COR-L47 (cell line): ENCODE results near the gene SLC13A3.

Experiments
- DNase-seq: peaks from one replicate; lab custom pipeline; 2025; lab: John Stamatoyannopoulos, UW

Gene SLC13A3

GRCh38 chr20:46605181-46605580 is 46.1 kb downstream of the SLC13A3 start:
- no peak for DNase-seq

DNA sequence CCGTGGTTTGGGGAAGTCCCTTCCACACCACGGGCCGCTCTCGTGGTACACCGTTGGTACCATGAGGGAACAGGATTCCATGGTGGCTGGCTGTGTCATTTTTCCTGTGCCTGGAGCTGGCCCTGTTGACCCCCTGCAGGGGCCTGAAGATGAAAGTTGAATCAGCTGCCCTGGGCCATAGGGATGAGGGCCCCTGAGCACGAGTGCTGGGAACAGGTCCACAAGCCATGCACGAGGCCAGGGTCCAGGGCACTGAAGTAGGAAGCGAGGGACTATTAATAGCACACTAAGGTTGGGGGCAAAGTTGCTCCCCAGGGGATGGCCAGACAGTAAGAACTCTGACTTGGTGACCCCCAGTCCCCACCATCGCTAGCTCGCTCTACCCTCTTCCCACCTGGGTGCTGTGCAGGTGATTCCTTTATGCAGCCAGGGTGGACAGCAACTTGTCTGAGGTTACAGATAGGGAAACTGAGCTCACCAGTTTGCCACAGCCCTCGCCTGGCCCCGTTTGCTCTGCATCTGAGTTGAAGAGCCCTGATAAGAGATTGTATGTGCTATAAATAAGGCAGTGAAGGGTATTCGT is 46.6 kb downstream of the SLC13A3 start:
- DNase-seq, result no peak

DNA sequence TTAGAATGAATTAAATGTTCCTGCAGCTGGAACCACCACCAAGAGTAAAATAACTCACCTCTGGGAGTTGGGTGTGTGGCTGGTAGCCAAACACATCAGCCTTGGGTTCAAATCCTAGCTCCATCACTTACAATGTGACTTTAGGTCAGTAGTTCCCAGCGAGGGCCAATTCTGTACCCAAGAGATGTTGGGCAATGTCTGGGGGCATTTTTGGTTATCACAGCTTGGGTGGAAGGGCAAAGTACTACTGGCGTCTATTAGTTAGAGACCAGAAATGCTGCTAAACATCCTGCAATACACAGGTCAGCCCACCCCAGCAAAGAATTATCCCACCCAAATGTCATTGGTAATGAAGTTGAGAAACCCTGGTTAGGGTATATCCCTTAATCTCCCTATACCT is 48.8 kb downstream of the SLC13A3 start:
- DNase-seq, result no peak

DNA sequence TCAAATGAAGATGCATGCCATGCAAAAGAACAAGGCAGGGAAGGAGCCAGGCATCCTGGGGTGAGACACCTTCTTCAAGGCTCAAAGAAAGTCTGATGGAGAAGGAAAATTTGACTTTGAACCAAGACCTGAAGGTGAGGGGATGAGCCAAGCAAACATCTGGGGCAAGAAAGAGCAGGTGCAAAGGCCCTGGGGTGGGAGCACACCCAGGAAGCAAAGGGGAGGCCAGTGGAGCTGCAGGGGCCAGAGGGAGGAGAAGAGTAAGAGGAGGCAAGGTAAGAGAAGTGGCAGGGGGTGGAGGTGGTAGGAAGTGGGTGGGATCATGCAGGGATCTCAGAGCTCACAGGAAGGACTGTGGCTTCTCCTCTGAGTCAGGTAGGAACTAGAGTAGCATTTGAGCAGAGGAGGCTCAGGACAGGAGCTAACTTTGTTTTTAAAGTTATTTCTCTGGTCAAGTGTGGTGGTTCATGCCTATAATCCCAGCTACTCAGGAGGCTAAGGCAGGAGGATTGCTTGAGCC is 49.6 kb downstream of the SLC13A3 start:
- no peak for DNase-seq

- DNase-seq, result no peak
Observed at GRCh38 chr20:46600286-46600752, 50.9 kb downstream of the SLC13A3 start.

DNA sequence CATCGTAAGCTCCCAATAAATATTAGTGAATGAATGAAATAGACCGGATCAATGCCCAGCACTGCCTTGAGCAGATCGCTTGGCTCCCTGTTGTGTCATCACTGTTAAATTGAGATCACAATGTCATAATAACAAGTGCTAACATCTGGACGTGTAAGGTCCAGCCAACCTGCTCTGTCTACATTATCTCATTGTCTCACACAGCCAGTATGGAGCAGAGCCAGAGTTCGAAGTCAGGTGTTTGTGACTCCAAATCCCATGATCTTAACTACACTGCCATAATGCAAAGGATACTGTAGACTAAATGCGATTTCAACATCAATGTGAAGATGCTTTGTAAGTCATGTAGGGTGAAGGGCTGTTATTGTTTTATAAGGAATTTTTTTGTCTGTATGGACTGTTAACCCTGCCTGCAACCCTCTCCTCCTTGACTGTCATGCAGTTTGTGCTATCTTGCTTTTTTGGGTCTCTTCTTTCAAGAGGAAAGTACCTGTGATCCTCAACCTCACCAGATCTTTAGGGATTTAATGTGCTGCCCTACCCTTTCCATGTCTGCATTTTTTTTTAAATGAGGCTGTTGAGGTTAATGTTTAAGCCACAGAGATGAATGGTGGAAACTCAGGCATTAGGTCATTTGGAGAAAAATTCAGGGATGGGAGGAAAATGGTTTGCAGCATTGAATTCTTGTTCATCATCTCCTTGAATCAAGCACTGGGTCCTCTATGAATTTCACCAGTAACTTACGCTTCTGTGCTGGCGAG is 51.9 kb downstream of the SLC13A3 start:
- no peak for DNase-seq

DNA sequence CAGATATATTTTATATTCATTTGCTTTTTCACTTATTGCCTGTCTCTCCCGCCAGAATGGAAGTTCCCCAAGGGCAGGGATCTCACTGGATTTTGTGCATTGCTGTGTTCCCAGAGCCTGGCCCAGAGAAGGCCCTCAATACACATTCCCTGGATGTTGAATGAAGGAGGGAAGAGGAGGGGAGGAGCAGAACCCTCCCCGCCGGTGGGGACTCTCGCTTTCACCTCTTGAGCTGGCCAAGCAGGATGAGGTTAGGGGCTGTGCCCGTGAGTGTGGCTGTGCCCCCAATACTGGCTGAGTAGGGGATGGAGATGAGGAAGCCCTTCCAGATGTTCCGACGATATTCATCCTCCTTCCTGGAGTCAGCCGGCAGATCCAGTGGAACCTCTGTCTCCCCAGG is 55.3 kb downstream of the SLC13A3 start:
- DNase-seq, result no peak

- no peak for DNase-seq
Observed at GRCh38 chr20:46594725-46595124, 56.5 kb downstream of the SLC13A3 start.

DNA sequence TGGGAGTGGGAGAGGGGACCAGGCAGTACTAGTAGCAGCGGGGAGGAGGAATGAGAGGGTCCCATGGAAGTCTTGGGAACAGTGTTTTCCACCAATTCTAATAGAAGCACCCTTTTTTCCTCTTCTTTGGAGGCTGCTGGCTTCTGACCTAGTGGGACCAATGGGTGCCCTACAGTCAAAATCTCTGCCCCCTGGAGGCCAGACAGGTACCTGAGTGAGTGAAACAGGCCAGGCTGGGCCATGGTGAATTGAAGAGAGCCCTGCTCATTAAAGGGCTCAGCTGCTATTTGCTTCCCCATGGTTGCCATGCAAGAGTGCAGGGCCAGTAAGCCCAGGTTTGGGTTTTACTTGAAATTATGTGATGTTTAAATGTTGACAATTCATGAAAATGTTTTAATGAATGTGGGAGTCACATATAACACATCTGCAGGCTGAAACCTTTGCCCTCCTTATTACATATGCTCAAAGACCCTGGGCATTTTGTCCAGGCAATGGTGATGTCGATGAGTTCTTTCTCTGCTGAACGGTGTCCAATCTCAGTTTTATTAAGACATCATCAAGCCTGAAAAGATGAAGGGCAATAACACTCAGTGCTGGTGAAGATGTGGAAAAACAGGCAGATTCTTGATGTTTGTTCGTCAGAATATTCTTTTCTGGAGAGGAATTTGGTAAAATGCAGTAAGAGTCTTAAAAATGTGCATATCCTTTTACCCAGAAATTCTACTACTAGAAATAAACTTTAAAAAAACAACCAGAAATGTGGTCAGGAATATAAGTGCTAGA is 58.5 kb downstream of the SLC13A3 start:
- DNase-seq, result no peak

DNA sequence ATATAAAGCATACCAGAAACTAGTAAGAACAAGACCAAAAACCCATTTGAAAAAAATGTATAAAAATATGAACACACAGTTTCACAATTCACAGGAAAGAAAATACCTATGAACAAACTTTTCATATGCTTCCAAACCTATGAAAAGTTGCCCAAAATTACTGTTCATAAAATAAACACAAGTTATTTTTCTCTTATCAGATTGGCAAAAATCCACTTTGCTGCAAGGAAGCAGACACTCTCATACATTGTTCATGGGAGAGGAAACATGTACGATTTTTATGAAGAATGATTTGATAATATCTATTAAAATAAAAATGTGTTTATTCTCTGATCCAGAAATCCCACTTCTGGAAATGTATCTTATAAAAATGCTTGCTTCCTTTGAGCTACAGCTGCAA is 60.8 kb downstream of the SLC13A3 start:
- DNase-seq, result no peak

GRCh38 chr20:46588532-46589511 is 62.4 kb downstream of the SLC13A3 start:
- no peak for DNase-seq

DNA sequence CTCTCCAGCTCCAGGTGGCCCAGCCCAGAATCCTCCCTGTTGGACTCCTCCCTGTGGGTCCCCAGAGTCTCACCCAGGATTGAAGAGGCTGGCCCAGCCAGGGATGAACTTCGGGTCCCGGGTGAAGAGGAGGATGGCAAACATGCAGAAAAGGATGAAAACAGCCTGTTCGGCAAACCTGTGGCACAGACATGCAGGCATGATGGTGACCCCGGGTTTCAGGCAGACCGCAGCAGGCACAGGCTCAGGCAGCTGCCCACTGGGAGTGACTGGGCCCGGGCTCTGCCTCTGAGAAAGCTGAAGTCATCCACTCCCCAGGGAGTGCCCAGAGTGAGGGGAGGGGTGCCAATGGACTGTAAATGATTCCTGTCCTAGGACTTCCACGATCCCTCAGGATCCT is 63.3 kb downstream of the SLC13A3 start:
- DNase-seq, result no peak

DNA sequence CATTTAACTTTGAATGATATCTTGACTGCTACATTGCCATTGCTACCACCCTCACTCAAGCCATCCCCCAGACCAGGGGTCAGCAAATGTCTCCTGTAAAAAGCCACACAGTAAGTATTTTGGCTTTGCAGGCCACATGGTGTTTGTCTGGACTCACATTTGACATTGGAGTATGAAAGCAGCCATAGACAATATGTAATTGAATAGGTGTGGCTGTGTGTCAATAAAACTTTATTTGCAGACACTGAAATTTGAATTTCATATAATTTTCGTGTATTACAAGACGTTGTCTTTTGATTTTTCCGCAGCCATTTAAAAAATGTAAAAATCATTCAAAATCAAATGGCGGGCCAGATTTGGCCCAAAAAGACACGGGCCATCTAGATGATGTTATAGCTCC is 64.5 kb downstream of the SLC13A3 start:
- no peak for DNase-seq

DNA sequence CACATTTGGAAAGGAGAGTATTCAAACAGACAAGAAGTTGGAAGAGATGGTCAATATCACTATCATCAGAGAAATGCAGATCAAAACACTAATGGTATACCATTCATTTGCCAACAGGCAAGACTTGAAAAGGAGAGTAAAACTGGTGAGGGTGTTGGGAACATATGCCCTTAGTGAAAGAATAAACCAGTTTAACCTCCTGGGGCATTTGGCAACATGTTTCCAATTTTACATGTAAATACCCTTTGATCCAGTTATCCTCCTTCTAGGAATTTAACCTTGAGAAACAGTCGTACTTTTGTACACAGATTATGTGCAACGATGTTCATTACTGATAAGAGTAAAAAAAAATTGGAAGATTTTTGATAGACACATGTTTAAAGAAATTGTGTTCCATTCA is 66.8 kb downstream of the SLC13A3 start:
- DNase-seq, result no peak

DNA sequence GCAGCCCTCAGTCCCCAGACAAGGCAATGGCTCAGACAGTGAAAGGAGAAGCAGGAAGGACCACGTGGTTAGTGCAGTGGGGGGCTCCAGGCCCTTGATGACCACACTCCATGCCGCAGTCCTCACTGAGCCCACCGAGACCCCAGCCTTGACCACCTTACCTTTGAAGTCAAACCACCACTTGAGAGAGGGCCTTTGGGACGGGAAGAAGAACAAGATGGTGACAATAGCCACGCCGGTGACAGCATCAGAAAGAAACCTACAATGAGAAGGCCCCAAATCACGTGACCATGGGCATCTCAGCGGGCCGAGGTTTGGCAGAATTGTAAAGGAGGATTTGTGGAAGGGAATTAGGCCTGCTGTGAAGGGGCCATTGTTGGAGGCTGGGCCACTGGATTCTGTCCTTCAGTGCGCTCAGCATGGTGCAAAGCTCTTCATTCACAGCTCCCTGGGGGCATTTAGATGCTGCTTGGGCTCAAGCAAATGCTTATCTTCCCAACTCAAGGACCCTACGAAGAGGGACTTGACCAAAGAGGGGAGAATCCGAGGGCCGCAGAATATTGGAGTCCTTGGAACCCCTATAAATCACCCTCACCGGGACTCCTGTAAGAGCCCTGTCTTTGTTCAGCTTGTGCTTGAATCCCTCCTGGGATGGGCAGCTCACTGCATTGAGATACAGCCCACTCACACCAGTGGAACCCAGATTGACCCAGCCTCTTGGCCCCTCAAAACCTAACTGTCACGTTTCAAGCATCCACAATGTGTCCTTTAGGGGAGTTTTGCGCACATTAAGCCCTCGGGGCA is 67.6 kb downstream of the SLC13A3 start:
- no peak for DNase-seq

DNA sequence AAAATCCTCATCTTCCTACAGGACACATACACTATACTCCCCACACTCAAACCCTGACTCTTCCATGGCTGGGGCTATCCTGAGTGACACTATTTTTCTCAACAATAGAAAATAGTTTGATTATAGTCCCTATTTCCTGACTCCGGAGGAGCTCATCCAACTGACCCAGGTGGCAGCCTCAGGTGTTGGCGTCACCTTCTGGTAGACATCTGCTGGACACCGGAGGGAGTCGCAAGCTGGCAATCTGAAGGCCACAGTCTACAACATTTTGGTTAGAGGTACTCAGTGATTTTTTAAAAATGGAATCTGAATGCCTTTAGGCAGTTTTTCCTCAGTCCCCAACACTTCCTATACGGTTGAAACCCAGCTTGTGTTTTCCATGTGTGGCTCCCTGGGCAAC is 68.6 kb downstream of the SLC13A3 start:
- DNase-seq, result no peak

GRCh38 chr20:46581391-46581790 is 69.9 kb downstream of the SLC13A3 start:
- DNase-seq, result no peak

- no peak for DNase-seq
Observed at GRCh38 chr20:46580613-46581205, 70.5 kb downstream of the SLC13A3 start.

DNA sequence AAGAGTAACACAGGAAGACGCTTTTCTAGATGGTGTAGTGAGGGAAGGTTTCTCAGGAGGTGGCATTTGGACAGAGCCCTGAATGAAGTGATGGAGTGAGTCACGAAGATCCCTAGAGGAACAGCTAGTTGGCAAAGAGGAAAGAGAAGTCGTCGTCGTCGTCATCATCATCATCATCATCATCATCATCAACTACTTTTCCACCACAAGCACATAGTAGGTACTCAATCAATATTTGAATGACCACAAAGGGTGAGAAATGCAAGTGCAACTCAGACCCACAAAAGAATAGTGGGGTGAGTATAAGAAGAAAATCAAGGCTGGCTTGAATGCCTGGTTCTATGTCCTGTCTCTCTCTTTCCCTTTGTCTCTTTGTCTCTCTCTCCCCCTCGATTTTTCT is 72.5 kb downstream of the SLC13A3 start:
- DNase-seq, result no peak

GRCh38 chr20:46576774-46577395 is 74.4 kb downstream of the SLC13A3 start:
- no peak for DNase-seq
